Measurements from ENCODE around the gene USP40.

The USP40 gene

GRCh38 chr2:233445152-233445830 is 121.3 kb downstream of the USP40 start:
- TF ChIP-seq CTCF (IDR thresholded peaks at IDR 0.05; ENCODE audit: extremely low read depth, insufficient read depth, missing control alignments): no peak
- DNase-seq (ENCODE audit: low spot score): no peak
- in situ Hi-C loops (cut with MboI; ENCODE audit: low pct_unique_long_range_greater_than_20kb, low sequenced_read_pairs, unreplicated experiment): no loop called here

GRCh38 chr2:233444501-233444900 is 122.1 kb downstream of the USP40 start:
- TF ChIP-seq CTCF (IDR thresholded peaks at IDR 0.05; ENCODE audit: extremely low read depth, insufficient read depth, missing control alignments): no peak
- DNase-seq (ENCODE audit: low spot score): no peak
- in situ Hi-C loops (cut with MboI; ENCODE audit: low pct_unique_long_range_greater_than_20kb, low sequenced_read_pairs, unreplicated experiment): no loop called here

GRCh38 chr2:233443511-233444183 is 122.9 kb downstream of the USP40 start:
- in situ Hi-C loops (cut with MboI; ENCODE audit: low pct_unique_long_range_greater_than_20kb, low sequenced_read_pairs, unreplicated experiment): no loop called here
- TF ChIP-seq CTCF (IDR thresholded peaks at IDR 0.05; ENCODE audit: extremely low read depth, insufficient read depth, missing control alignments): peak; percentile 84
- DNase-seq (ENCODE audit: low spot score): peak; percentile 93

- no peak for TF ChIP-seq CTCF (IDR thresholded peaks at IDR 0.05; ENCODE audit: extremely low read depth, insufficient read depth, missing control alignments)
- in situ Hi-C loops (cut with MboI; ENCODE audit: low pct_unique_long_range_greater_than_20kb, low sequenced_read_pairs, unreplicated experiment): no loop called here
- DNase-seq (ENCODE audit: low spot score): no peak
Observed at GRCh38 chr2:233442028-233442310, 124.6 kb downstream of the USP40 start.

- DNase-seq (ENCODE audit: low spot score): no peak
- in situ Hi-C loops (cut with MboI; ENCODE audit: low pct_unique_long_range_greater_than_20kb, low sequenced_read_pairs, unreplicated experiment): no loop called here
- no peak for TF ChIP-seq CTCF (IDR thresholded peaks at IDR 0.05; ENCODE audit: extremely low read depth, insufficient read depth, missing control alignments)
Observed at GRCh38 chr2:233441161-233442027, 125.2 kb downstream of the USP40 start.

GRCh38 chr2:233440714-233441113 is 125.9 kb downstream of the USP40 start:
- no peak for DNase-seq (ENCODE audit: low spot score)
- no peak for TF ChIP-seq CTCF (IDR thresholded peaks at IDR 0.05; ENCODE audit: extremely low read depth, insufficient read depth, missing control alignments)
- in situ Hi-C loops (cut with MboI; ENCODE audit: low pct_unique_long_range_greater_than_20kb, low sequenced_read_pairs, unreplicated experiment): no loop called here

Measured in GM13977 (cell line).